AG09309 (cell line): Measurements from ENCODE around the gene PSD2.

Source experiments
- DNase-seq: peaks from one replicate; pipeline ENCODE4 v3.0.0-alpha.2; 2010; ENCODE audit warnings: low read depth
- H3K4me3 ChIP-seq: 2 replicates; pipeline ENCODE4 v1.5.1; 2011; ENCODE audit warnings: mild to moderate bottlenecking, low read depth, low read length, moderate library complexity; ENCODE audit not compliant: control insufficient read depth
- CTCF ChIP-seq: IDR thresholded peaks from 2 replicates; pipeline ENCODE4 v1.5.1; 2011; ENCODE audit warnings: mild to moderate bottlenecking, low read depth, low read length, inconsistent platforms; ENCODE audit not compliant: insufficient read depth, control insufficient read depth; ENCODE audit errors: missing control alignments

The PSD2 gene

GRCh38 chr5:139806726-139807646, 11.4 kb downstream of the PSD2 start:
- no peak for DNase-seq
- H3K4me3 ChIP-seq, result no peak overlapping the region
- no peak for TF ChIP-seq CTCF

DNA sequence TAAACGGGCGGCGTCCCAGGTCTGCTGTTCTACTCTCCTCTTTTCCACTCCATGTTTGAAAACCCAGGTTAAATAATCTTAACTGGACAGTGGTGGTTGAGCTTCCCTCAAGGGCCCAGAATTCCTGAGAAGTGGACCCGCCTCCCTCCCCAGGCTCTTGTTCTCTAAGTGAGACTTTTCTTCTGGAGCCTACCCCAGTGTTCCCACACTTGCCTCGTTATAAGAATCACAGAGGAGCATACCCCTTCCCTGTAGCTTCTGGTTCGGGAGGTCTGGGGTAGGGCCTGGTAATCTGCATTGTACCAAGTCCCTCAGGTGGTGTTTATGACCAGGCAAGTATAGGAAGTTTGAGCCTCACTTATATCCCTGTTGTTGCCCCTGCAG, 12.0 kb downstream of the PSD2 start:
- TF ChIP-seq CTCF, result no peak
- H3K4me3 ChIP-seq, result no peak overlapping the region
- no peak for DNase-seq

GRCh38 chr5:139808481-139809330, 13.1 kb downstream of the PSD2 start:
- no peak for TF ChIP-seq CTCF
- DNase-seq, result no peak
- H3K4me3 ChIP-seq, result no peak overlapping the region

GRCh38 chr5:139809331-139809810, 13.8 kb downstream of the PSD2 start:
- TF ChIP-seq CTCF, result no peak
- H3K4me3 ChIP-seq, result no peak overlapping the region

GRCh38 chr5:139810341-139811273, 15.0 kb downstream of the PSD2 start:
- DNase-seq, result no peak
- TF ChIP-seq CTCF, result no peak
- H3K4me3 ChIP-seq, result no peak overlapping the region

More at GRCh38 chr5:139809331-139809810, 13.8 kb downstream of the PSD2 start:
- DNase-seq, result no peak

- DNase-seq, result no peak
- no peak overlapping the region for H3K4me3 ChIP-seq
- TF ChIP-seq CTCF, result no peak
These were observed 15.6 kb downstream of the PSD2 start for GRCh38 chr5:139811274-139811607.
